ENCODE data around the gene POLR2L.

DNA sequence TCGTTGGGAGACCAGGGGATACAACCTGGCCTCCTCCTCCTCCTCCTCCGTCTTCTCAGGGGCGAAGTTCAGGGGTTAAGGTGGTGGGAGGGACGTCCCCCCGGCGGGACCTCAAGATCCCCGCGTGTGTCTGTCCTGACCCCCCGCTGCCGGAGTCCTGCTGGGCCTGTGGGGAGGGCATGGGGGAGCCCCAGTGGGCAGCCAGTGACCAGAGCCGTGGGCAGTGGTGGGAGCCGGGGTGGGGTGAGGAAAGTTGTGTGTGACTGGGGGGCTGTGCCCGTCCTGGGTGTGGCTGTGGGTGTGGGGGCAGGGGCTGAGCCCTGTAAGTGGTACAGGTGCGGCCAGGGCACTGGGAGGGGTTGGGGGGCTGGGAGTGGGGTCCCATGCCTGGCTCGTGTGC, 10.4 kb upstream of the POLR2L start:
- TF ChIP-seq, protein P1, sequence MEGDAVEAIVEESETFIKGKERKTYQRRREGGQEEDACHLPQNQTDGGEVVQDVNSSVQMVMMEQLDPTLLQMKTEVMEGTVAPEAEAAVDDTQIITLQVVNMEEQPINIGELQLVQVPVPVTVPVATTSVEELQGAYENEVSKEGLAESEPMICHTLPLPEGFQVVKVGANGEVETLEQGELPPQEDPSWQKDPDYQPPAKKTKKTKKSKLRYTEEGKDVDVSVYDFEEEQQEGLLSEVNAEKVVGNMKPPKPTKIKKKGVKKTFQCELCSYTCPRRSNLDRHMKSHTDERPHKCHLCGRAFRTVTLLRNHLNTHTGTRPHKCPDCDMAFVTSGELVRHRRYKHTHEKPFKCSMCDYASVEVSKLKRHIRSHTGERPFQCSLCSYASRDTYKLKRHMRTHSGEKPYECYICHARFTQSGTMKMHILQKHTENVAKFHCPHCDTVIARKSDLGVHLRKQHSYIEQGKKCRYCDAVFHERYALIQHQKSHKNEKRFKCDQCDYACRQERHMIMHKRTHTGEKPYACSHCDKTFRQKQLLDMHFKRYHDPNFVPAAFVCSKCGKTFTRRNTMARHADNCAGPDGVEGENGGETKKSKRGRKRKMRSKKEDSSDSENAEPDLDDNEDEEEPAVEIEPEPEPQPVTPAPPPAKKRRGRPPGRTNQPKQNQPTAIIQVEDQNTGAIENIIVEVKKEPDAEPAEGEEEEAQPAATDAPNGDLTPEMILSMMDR (IDR thresholded peaks at IDR 0.05; ENCODE audit: insufficient read depth, low read length, poor library complexity, severe bottlenecking) = no peak
- no peak for TF ChIP-seq EZH2phosphoT487 (conservative IDR thresholded peaks at IDR 0.05; ENCODE audit: low read length)
